Immature natural killer cell (primary cell): Measurements from ENCODE around the gene GAS2. TPM values are rescaled to one million over a fixed set of nuclear protein-coding genes. Genes with fewer than 3 reads are reported as not detected.

Experiments used
- DNase-seq, 3 donors: peaks; one replicate each; pipeline ENCODE4 v3.0.0; 2022; ENCODE audit warnings: mixed read lengths in 1 of 3
- H3K27ac Mint-ChIP-seq, 6 donors: one replicate each; pipeline ENCODE4 v1.8.0; 2020; ENCODE audit warnings: mixed read lengths in 6 of 6, mild to moderate bottlenecking in 5 of 6, inconsistent platforms in 4 of 6, moderate library complexity in 3 of 6
- H3K27me3 Mint-ChIP-seq, 3 donors: one replicate each; pipeline ENCODE4 v1.8.0; 2020 to 2021; ENCODE audit warnings: low read depth in 3 of 3, mild to moderate bottlenecking in 3 of 3, mixed read lengths in 3 of 3, moderate library complexity in 3 of 3, inconsistent platforms in 1 of 3
- H3K36me3 Mint-ChIP-seq, 3 donors: one replicate each; pipeline ENCODE4 v1.8.0; 2020; ENCODE audit warnings: mixed read lengths in 3 of 3, inconsistent platforms in 2 of 3, mild to moderate bottlenecking in 2 of 3
- H3K4me1 Mint-ChIP-seq, 2 donors: one replicate each; pipeline ENCODE4 v1.8.0; 2020; ENCODE audit warnings: inconsistent platforms in 2 of 2, mild to moderate bottlenecking in 2 of 2, mixed read lengths in 2 of 2, moderate library complexity in 1 of 2
- H3K4me3 Mint-ChIP-seq, 5 donors: one replicate each; pipeline ENCODE4 v1.8.0; 2020; ENCODE audit warnings: mild to moderate bottlenecking in 5 of 5, mixed read lengths in 5 of 5, inconsistent platforms in 3 of 5, moderate library complexity in 3 of 5
- H3K9me3 Mint-ChIP-seq, 6 donors: one replicate each; pipeline ENCODE4 v1.8.0; 2020; ENCODE audit warnings: mild to moderate bottlenecking in 6 of 6, mixed read lengths in 6 of 6, inconsistent platforms in 4 of 6, moderate library complexity in 3 of 6
- polyA plus RNA-seq, 3 donors: library from polyadenylated mRNA; unstranded; fragments of 300-500 nt; fragmentation: Illumina TruSeq; gene quantifications; one replicate each; pipeline ENCODE4 v1.2.3, GENCODE V29; 2021

Gene GAS2
- polyA plus RNA-seq, 3 donors from 2014 or later = 2.4 to 3.0 (median 2.7) TPM

DNA sequence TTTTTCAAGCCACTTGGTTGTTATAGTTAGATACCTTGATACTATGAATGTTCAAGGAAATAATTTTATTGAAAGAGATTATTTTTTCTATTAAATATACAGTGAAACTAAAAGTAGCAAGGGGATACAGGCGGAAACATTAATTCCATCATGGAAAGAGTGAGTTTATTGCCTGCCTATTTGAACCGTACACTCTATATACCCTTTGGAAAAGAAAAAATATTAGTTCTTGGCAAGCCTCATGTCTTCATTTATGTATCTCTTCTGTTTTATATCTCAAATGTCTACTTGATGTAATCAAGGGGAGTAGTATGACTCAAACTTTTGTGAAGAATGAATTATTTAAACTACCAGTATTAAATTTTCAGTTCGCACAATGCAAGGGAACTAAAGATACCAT is 54.0 kb downstream of the GAS2 start:
- Mint-ChIP-seq H3K4me3 (no peak overlapping the region), H3K36me3 (no peaks in the 10 kb centered on the region), H3K27me3 (peaks cover 0 to 5% (median 1%) of the 10 kb centered on the region in 3 donors), H3K27ac (no peak overlapping the region), H3K9me3 (peaks cover 0 to 6% (median 0%) of the 10 kb centered on the region in 6 donors), H3K4me1 (no peaks in the 10 kb centered on the region)
- no peak for DNase-seq

DNA sequence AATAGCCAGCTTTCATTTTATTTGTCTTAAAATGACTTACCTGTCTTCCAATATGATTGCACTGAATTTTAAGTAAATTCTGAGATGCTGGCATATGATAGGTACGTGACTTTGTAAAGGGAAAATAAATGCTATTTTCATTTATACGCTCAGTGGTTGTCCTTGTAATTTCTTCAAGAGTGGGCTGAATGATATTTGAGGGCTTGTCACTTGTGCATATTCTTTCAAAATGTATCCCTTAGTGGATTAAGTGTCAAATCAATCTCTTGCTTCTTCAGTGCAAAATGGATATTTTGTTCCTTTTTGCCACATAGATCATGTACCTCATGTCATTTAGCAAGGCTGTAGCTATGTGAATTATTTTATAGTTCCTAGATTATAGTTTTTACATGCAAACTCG is 56.9 kb downstream of the GAS2 start:
- Mint-ChIP-seq H3K4me3 (no peak overlapping the region), H3K27ac (no peak overlapping the region), H3K27me3 (peaks cover 0 to 6% (median 1%) of the 10 kb centered on the region in 3 donors), H3K4me1 (no peaks in the 10 kb centered on the region), H3K36me3 (no peaks in the 10 kb centered on the region), H3K9me3 (no peaks in the 10 kb centered on the region)
- no peak for DNase-seq

DNA sequence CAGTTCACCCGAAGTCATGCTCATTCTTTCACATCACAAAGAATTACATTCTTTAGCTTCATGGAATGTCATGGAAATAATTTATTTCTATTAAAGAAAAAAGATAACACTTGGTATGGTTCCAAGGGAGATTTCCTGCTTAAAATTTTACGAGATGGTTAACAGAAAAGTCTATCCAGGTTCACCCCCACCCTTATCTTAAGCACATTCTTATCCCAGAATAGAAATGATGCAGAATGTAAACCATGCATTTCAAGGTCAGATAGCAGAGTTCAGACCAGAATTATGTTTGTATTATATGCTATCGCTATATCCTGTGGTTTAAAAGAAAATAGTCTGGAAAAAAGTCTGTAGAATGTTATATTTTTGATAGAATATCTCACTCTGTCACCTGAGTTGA is 58.7 kb downstream of the GAS2 start:
- Mint-ChIP-seq H3K27me3 (peaks cover 0 to 6% (median 1%) of the 10 kb centered on the region in 3 donors), H3K4me3 (no peak overlapping the region), H3K27ac (no peak overlapping the region), H3K36me3 (no peaks in the 10 kb centered on the region), H3K9me3 (no peaks in the 10 kb centered on the region), H3K4me1 (peaks cover 0 to 4% of the 10 kb centered on the region in 2 donors)
- DNase-seq = no peak

DNA sequence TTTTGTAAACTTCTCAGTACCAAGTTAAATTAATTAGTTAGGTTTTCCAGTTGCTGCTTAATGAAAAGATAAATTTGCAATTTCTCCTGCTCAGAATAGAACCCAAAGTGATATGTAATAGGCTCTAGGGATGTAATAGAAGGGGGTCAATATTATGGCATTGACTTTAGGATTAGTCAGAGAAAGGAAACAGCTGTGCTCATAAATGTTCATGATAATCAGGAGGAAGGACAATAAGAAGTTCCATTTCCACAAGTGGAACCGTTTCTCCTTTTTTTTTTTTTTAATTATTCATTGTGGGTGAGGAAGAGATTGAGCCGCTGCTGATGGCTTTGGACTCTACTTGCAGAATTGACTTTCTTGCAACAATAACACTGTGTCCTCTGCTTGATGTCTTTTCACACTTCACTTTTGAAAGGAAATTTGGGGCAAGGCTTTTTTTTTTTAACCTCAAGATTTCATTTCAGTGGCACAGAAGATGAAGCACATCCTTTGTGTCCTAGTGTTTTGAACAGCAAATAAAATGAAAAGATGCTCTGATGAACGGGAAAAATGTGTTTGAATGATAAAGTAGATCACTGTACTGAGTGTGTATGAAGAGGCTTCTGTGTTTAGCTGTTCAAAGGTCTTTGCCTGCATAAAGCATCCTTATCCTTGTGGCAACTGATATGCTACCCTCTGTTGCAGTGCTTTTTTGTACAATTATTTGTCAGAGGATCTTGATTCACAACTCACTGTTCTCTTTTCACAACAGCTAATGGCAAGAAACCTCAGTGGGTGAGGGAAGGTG is 62.4 kb downstream of the GAS2 start:
- Mint-ChIP-seq H3K4me3 (no peak overlapping the region), H3K36me3 (no peaks in the 10 kb centered on the region), H3K9me3 (no peaks in the 10 kb centered on the region), H3K27ac (no peak overlapping the region), H3K4me1 (peaks cover 0 to 4% of the 10 kb centered on the region in 2 donors), H3K27me3 (peaks cover 0 to 3% (median 1%) of the 10 kb centered on the region in 3 donors)
- DNase-seq = no peak

DNA sequence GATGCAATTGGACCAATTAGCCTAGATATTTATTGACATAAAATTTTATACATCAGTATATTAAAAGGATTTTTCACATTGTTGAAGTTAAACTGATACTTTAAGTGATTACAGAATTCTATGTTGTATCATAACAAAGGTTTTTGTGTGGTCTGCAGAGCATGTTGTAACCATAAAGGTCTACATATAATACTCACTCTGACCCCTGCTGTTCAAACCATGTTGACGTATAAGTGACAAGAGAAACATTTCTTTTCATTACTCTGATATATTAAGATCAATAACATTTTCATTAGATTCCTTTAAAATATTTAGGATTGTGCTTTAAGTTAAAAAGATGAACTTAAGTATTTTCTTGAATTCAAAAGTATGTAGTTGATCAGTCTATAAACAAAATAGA is 63.9 kb downstream of the GAS2 start:
- H3K4me1 Mint-ChIP-seq = peaks cover 0 to 4% of the 10 kb centered on the region in 2 donors
- peaks cover 0 to 2% (median 1%) of the 10 kb centered on the region in 3 donors for H3K27me3 Mint-ChIP-seq
- H3K9me3 Mint-ChIP-seq = no peaks in the 10 kb centered on the region
- H3K36me3 Mint-ChIP-seq = no peaks in the 10 kb centered on the region
- DNase-seq = peak in 1 of 3 donors; percentile 1
- H3K27ac Mint-ChIP-seq = no peak overlapping the region
- H3K4me3 Mint-ChIP-seq = no peak overlapping the region

DNA sequence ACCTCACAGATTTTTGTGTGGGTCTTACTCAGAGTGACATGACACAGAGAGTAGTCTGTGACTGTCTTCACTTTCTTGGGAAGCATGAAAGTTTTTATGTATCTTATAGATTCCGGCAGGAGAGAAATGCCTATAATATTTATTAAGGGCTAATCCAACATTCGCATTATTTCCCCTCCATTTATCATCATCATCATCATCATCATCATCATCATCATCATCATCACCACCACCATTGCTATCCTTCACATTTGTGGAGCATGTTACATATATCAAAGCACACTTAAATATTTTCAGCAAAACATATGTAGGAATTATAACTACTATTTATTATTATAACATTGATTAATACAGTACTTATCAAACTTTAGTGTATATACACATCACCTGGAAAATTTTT is 66.2 kb downstream of the GAS2 start:
- H3K36me3 Mint-ChIP-seq = no peaks in the 10 kb centered on the region
- no peak for DNase-seq
- H3K27me3 Mint-ChIP-seq = peaks cover 0 to 5% (median 1%) of the 10 kb centered on the region in 3 donors
- no peaks in the 10 kb centered on the region for H3K9me3 Mint-ChIP-seq
- no peak overlapping the region for H3K27ac Mint-ChIP-seq
- H3K4me3 Mint-ChIP-seq = no peak overlapping the region
- peaks cover 0 to 4% of the 10 kb centered on the region in 2 donors for H3K4me1 Mint-ChIP-seq

- no peak for DNase-seq
- H3K4me3 Mint-ChIP-seq = no peak overlapping the region
- H3K4me1 Mint-ChIP-seq = peaks cover 0 to 4% of the 10 kb centered on the region in 2 donors
- peaks cover 1 to 5% (median 3%) of the 10 kb centered on the region in 3 donors for H3K27me3 Mint-ChIP-seq
- no peak overlapping the region for H3K27ac Mint-ChIP-seq
- H3K36me3 Mint-ChIP-seq = no peaks in the 10 kb centered on the region
- no peaks in the 10 kb centered on the region for H3K9me3 Mint-ChIP-seq
These were observed 67.3 kb downstream of the GAS2 start for GRCh38 chr11:22733475-22734248.

DNA sequence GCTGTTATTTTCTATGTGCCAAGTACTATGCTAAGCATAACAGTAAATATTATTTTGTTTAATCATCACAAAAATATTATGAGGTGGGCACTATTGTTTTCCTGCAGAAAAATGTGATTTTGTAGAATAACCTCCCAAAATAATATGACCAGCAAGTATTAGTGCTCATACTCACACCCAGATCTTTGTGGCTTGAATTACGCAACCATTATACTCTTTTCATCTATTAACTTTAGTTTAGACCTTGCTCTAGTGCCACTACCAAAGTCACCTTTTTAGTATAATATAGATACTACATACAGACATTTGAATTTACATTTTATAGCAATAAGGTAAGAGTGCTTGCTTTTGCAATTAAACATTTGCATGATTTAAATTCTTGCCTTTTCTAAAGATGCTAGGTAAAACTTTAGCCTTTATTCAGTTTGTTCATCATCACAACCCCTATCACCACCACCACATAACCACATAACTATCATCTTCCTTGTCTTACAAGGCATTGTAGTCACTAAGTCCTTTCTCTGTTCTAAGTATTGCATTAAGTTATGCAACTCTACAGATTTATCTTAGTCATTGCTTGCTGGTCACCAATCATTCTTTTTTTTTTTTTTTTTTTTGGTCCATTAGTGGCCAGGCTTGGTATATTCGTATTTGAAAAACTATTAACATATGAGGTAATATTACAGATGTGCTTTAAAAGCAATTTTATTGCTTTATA is 68.4 kb downstream of the GAS2 start:
- H3K4me3 Mint-ChIP-seq = no peak overlapping the region
- peaks cover under 1 to 5% (median 3%) of the 10 kb centered on the region in 3 donors for H3K27me3 Mint-ChIP-seq
- DNase-seq = no peak
- H3K36me3 Mint-ChIP-seq = no peaks in the 10 kb centered on the region
- H3K27ac Mint-ChIP-seq = no peak overlapping the region
- no peaks in the 10 kb centered on the region for H3K4me1 Mint-ChIP-seq
- no peaks in the 10 kb centered on the region for H3K9me3 Mint-ChIP-seq

DNA sequence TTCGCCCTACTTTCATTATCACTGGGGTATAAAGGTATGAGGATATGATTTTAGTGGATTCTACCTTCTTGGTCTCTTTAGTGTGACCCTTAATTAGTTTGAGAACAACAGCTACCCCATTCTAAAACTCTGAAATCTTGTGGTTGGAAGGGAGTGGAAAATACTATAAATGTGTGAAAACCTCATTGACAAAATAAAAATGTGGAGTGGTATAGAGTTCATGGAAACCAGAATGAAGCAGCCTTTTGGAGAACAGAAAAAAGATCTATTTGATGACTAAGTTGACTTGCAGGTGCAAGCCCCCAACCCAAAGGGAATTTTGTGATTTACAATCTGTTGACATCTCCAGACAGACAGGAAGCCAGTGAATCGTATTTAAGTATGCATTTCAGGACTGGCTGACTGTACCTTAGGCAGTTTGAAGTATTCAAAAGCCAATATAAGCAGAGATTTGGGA is 75.8 kb downstream of the GAS2 start:
- Mint-ChIP-seq H3K9me3 (peaks cover 0 to 2% (median 0%) of the 10 kb centered on the region in 6 donors), H3K36me3 (no peaks in the 10 kb centered on the region), H3K4me3 (peak overlapping the region in 1 of 5 donors; percentile 23), H3K4me1 (peaks cover 5 to 9% of the 10 kb centered on the region in 2 donors), H3K27ac (no peak overlapping the region), H3K27me3 (peaks cover 1 to 15% (median 7%) of the 10 kb centered on the region in 3 donors)
- no peak for DNase-seq

DNA sequence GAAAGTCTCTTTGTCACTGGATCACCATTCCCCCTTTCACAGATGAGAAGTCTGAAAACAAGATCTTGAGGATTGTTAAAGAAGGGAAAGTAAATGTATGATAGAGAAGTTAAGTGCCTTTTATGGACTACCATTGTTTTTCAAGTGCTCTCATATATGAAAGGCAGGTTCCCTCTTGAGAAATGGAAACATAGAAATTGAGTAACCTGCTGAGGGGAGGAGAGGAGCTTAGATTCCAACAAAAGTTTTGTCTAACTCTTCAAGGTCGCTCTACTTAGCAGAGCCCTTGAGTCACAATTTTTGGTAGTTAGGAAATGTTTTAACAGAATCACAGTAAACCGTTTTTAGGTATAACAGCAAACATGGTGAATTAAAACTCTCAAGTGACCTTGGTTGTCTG is 83.1 kb downstream of the GAS2 start:
- Mint-ChIP-seq H3K4me3 (no peak overlapping the region), H3K27ac (no peak overlapping the region), H3K27me3 (peaks cover 0 to 13% (median under 1%) of the 10 kb centered on the region in 3 donors), H3K9me3 (peaks cover 0 to 2% (median 0%) of the 10 kb centered on the region in 6 donors), H3K36me3 (no peaks in the 10 kb centered on the region), H3K4me1 (no peaks in the 10 kb centered on the region)
- DNase-seq = no peak

DNA sequence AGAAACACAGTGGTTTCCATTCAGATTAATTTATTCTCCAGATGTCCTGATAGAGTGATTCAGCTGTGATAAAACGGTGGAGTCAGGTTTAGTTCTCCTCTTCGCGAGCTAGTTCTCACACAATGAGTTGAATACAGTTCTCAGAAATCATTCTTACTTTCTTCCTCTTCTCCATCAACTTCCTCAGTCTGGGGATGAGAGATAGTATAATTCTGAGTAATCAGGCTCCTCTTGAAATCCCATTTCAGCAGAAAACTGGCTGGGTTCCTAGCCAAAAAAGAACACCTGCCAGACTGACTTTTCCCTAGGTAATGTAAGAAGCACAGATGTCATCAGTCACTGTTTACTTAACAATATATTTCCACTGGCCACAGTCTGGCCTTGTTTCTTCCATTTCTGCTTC is 86.5 kb downstream of the GAS2 start:
- no peaks in the 10 kb centered on the region for H3K4me1 Mint-ChIP-seq
- no peak overlapping the region for H3K4me3 Mint-ChIP-seq

GRCh38 chr11:22753416-22753815 is 87.0 kb downstream of the GAS2 start:
- no peak for DNase-seq
- Mint-ChIP-seq H3K27ac (no peak overlapping the region), H3K9me3 (no peaks in the 10 kb centered on the region), H3K4me1 (no peaks in the 10 kb centered on the region), H3K27me3 (peaks cover 0 to 9% (median 2%) of the 10 kb centered on the region in 3 donors), H3K36me3 (no peaks in the 10 kb centered on the region), H3K4me3 (no peak overlapping the region)

More for the DNA sequence above, 86.5 kb downstream of the GAS2 start:
- Mint-ChIP-seq H3K9me3 (no peaks in the 10 kb centered on the region), H3K27ac (no peak overlapping the region), H3K36me3 (no peaks in the 10 kb centered on the region), H3K27me3 (peaks cover 0 to 9% (median 2%) of the 10 kb centered on the region in 3 donors)
- no peak for DNase-seq

GRCh38 chr11:22761066-22761465 is 94.7 kb downstream of the GAS2 start:
- DNase-seq = no peak
- Mint-ChIP-seq H3K27me3 (peaks cover 0 to 2% (median 2%) of the 10 kb centered on the region in 3 donors), H3K9me3 (no peaks in the 10 kb centered on the region), H3K36me3 (no peaks in the 10 kb centered on the region), H3K4me1 (no peaks in the 10 kb centered on the region), H3K4me3 (no peak overlapping the region), H3K27ac (no peak overlapping the region)
